ENCODE results near the gene THG1L. TPM values are rescaled to one million over a fixed set of nuclear protein-coding genes. Genes with fewer than 3 reads are reported as not detected.
A peak's percentile ranks its signal among the peaks of the same experiment; 100 is the strongest.

Gene THG1L
- total and polyA plus RNA-seq, 2 of the 4 experiments (the other 2 are of a cell fraction): 15.2 to 20.4 TPM

DNA sequence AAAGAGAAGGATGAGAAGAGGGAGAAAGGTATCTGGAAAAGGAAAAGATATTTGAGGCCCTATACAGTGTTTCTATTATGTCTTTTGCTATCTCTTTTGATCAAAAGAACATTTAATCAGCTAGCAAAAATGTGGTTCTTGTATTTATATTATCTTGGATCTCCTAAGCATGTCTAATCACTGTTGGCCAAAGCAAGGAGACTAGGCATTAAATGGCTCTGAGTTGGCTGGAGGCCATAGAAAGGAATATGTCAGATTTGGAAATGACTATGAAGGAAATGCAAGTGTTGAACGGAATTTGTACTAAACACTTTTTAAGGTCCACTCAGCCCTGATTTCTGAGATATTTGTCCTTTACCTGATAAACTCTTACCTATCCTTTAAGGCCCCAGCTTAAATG lies 22.4 kb upstream of the THG1L start:
- Histone ChIP-seq H3K27me3 (ENCODE audit: control insufficient read depth, insufficient read depth, low read length) (no peaks in the 10 kb centered on the region), H2BK20ac (ENCODE audit: low read depth, low read length) (no peak overlapping the region), H3K79me1 (ENCODE audit: low read depth in 1 of 2, low read length in 2 of 2) (no peaks in the 10 kb centered on the region), H3K9ac (ENCODE audit: low read depth, low read length) (no peak overlapping the region), H4K8ac (ENCODE audit: low read depth in 2 of 2, low read length in 2 of 2) (no peak overlapping the region), H3K4me3 (ENCODE audit: insufficient read depth, low read depth, low read length) (no peak overlapping the region), H2AK9ac (replicated peaks; ENCODE audit: low read depth, low read length, poor library complexity) (no peak overlapping the region), H3K14ac (replicated peaks; ENCODE audit: low read depth, low read length) (no peak overlapping the region; the same call in 1 of the 2 replicates), H2AK5ac (ENCODE audit: low read depth, low read length) (no peak overlapping the region), H4K91ac (ENCODE audit: insufficient read depth, low read depth, low read length) (no peak overlapping the region), H3K4me1 (ENCODE audit: control insufficient read depth, insufficient read depth, low read length) (peaks cover 1% of the 10 kb centered on the region; the same call in 1 of the 2 replicates), H2BK15ac (ENCODE audit: low read depth, low read length) (peak overlapping the region; percentile 97; the same call in 2 of the 3 replicates), H2BK120ac (ENCODE audit: low read depth, low read length) (no peak overlapping the region), H3K9me1 (ENCODE audit: insufficient read depth, low read length) (peaks cover 4% of the 10 kb centered on the region), H3K56ac (ENCODE audit: extremely low read depth, insufficient read depth, low read length) (no peak overlapping the region), H4K20me1 (ENCODE audit: insufficient read depth, low read length) (no peaks in the 10 kb centered on the region), H3K23ac (ENCODE audit: low read depth, low read length) (no peak overlapping the region), H3K9me3 (ENCODE audit: control insufficient read depth, insufficient read depth, low read length) (no peaks in the 10 kb centered on the region), H3K18ac (ENCODE audit: low read depth, low read length) (no peak overlapping the region), H2BK5ac (ENCODE audit: low read depth, low read length, poor library complexity, severe bottlenecking) (no peak overlapping the region), H3K27ac (ENCODE audit: insufficient read depth, low read length) (no peak overlapping the region), H3K4me2 (ENCODE audit: low read depth, low read length) (no peak overlapping the region), H4K5ac (ENCODE audit: low read depth, low read length) (no peak overlapping the region), H3K4ac (ENCODE audit: low read depth, low read length) (no peak overlapping the region), H2AFZ (replicated peaks; ENCODE audit: low read length, poor library complexity) (no peak overlapping the region), H3K36me3 (ENCODE audit: control insufficient read depth, insufficient read depth, low read length) (no peaks in the 10 kb centered on the region)
- DNase-seq (peak; percentile 40), ATAC-seq (ENCODE audit: low read depth) (peak; percentile 35; the same call in 1 of the 2 replicates)
- BruUV-seq (replicated peaks): no TSS peak
- CTCF ChIA-PET: no interaction called here
- no CpG with 5 or more reads among the region's 1 CpG for WGBS, 2 experiments (ENCODE audit: extremely low coverage in 2 of 2, insufficient read length in 1 of 2)
- in situ Hi-C loops (cut with MboI; ENCODE audit: low sequenced_read_pairs) (no loop called here), dilution Hi-C loops (cut with HindIII; ENCODE audit: low sequenced_read_pairs, unreplicated experiment) (no loop called here), intact Hi-C loops (cut with micrococcal nuclease) (no loop called here)
- POLR2A ChIA-PET (ENCODE audit: unreplicated experiment): interaction anchor here (0.6 kb wide), 1 partner anchor 62 kb away, joined by 3 read pairs; no protein-coding TSS in a partner anchor
- TF ChIP-seq MAFK (IDR thresholded peaks at IDR 0.05; ENCODE audit: low read depth, low read length): no peak
- TF ChIP-seq RCOR1 (IDR thresholded peaks at IDR 0.05; ENCODE audit: insufficient replicate concordance, low read length): no peak
- TF ChIP-seq CEBPB (IDR thresholded peaks at IDR 0.05; ENCODE audit: low read depth, low read length): no peak
- TF ChIP-seq SMC3 (IDR thresholded peaks at IDR 0.05; ENCODE audit: low read depth, low read length): no peak
- no peak for TF ChIP-seq RFX5 (IDR thresholded peaks at IDR 0.05; ENCODE audit: low read depth, low read length)
- no peak for TF ChIP-seq MAZ (IDR thresholded peaks at IDR 0.05; ENCODE audit: borderline replicate concordance, low read depth, low read length)
- no peak for TF ChIP-seq RAD21 (IDR thresholded peaks at IDR 0.05; ENCODE audit: low read length)
- no peak for TF ChIP-seq POLR2A (IDR thresholded peaks at IDR 0.05; ENCODE audit: low read depth, low read length)
- TF ChIP-seq BHLHE40 (IDR thresholded peaks at IDR 0.05; ENCODE audit: low read depth, low read length): no peak
- TF ChIP-seq, protein P1, sequence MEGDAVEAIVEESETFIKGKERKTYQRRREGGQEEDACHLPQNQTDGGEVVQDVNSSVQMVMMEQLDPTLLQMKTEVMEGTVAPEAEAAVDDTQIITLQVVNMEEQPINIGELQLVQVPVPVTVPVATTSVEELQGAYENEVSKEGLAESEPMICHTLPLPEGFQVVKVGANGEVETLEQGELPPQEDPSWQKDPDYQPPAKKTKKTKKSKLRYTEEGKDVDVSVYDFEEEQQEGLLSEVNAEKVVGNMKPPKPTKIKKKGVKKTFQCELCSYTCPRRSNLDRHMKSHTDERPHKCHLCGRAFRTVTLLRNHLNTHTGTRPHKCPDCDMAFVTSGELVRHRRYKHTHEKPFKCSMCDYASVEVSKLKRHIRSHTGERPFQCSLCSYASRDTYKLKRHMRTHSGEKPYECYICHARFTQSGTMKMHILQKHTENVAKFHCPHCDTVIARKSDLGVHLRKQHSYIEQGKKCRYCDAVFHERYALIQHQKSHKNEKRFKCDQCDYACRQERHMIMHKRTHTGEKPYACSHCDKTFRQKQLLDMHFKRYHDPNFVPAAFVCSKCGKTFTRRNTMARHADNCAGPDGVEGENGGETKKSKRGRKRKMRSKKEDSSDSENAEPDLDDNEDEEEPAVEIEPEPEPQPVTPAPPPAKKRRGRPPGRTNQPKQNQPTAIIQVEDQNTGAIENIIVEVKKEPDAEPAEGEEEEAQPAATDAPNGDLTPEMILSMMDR (conservative IDR thresholded peaks at IDR 0.05; ENCODE audit: low read depth, low read length): no peak
- TF ChIP-seq, protein P2, sequence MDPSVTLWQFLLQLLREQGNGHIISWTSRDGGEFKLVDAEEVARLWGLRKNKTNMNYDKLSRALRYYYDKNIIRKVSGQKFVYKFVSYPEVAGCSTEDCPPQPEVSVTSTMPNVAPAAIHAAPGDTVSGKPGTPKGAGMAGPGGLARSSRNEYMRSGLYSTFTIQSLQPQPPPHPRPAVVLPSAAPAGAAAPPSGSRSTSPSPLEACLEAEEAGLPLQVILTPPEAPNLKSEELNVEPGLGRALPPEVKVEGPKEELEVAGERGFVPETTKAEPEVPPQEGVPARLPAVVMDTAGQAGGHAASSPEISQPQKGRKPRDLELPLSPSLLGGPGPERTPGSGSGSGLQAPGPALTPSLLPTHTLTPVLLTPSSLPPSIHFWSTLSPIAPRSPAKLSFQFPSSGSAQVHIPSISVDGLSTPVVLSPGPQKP (IDR thresholded peaks at IDR 0.05; ENCODE audit: borderline replicate concordance, low read depth, low read length): no peak
- no peak for TF ChIP-seq NFE2L2 (IDR thresholded peaks at IDR 0.05; ENCODE audit: low read depth, low read length)
- no peak for TF ChIP-seq MXI1 (IDR thresholded peaks at IDR 0.05; ENCODE audit: borderline replicate concordance, low read depth, low read length)
- no peak for TF ChIP-seq FOS (IDR thresholded peaks at IDR 0.05; ENCODE audit: low read depth, low read length)

Measured in IMR-90 (cell line).